LNCAP (cell line): ENCODE measurements around the gene CDC42EP1.

ENCODE experiments used
- TF ChIP-seq, protein P1 (sequence below): fragments of 450-650 bp; IDR thresholded peaks from 2 replicates; pipeline ENCODE4 v1.5.1; 2017; ENCODE audit warnings: mild to moderate bottlenecking

The CDC42EP1 gene

DNA sequence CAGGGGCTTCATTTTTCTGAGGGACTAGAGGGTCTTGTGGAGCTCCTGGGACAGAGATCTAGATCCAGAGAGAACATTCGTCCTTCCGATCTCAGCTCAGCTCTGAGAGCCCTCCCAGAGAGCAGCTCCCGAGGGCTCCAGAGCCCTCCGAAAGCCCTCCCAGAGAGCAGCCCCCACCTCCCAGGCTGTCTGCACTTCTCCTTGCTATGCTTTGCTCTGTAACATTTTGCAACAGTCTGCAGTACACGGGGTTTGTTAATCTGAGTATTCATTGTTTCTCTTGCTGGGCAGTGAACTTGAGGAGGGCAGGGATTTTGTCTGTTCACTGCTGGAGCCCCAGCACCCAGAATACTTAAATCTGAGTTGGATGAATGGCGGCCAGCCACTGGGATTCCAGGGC is 50.9 kb downstream of the CDC42EP1 start:
- TF ChIP-seq, protein P1, sequence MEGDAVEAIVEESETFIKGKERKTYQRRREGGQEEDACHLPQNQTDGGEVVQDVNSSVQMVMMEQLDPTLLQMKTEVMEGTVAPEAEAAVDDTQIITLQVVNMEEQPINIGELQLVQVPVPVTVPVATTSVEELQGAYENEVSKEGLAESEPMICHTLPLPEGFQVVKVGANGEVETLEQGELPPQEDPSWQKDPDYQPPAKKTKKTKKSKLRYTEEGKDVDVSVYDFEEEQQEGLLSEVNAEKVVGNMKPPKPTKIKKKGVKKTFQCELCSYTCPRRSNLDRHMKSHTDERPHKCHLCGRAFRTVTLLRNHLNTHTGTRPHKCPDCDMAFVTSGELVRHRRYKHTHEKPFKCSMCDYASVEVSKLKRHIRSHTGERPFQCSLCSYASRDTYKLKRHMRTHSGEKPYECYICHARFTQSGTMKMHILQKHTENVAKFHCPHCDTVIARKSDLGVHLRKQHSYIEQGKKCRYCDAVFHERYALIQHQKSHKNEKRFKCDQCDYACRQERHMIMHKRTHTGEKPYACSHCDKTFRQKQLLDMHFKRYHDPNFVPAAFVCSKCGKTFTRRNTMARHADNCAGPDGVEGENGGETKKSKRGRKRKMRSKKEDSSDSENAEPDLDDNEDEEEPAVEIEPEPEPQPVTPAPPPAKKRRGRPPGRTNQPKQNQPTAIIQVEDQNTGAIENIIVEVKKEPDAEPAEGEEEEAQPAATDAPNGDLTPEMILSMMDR, result no peak

GRCh38 chr22:37616201-37617083 is 56.2 kb downstream of the CDC42EP1 start:
- TF ChIP-seq, protein P1, result no peak

DNA sequence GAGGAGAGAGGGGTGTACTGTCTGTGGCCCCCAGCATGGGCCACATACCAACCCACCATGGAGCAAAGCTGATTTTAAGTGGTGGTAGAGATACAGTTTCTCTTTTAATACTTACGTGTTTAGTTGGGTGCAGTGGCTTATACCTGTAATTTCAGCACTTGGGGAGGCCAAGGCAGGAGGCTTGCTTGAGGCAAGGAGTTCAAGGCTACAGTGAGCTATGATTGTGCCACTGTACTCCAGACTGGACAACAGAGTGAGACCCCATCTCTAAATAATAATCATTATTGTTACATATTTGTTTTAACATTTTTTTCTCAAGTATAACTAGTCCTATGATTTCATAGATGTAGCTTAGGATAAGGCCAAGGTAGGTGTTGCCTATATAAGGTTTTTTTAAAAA is 57.2 kb downstream of the CDC42EP1 start:
- TF ChIP-seq, protein P1, result no peak

- TF ChIP-seq, protein P1, result no peak
These were observed 57.9 kb downstream of the CDC42EP1 start for GRCh38 chr22:37618072-37618656.

GRCh38 chr22:37618674-37619073 is 58.4 kb downstream of the CDC42EP1 start:
- TF ChIP-seq, protein P1, result no peak
